Chondrocyte (in vitro differentiated cells): ENCODE measurements around the gene PTPN11. TPM values are rescaled to one million over a fixed set of nuclear protein-coding genes. Genes with fewer than 3 reads are reported as not detected.

Source experiments
- DNase-seq: peaks from one replicate; pipeline ENCODE4 v3.0.0; 2021; ENCODE audit warnings: mixed read lengths, low spot score
- H3K27ac Mint-ChIP-seq: one replicate; pipeline ENCODE4 v1.8.0; 2021; ENCODE audit warnings: mild to moderate bottlenecking, moderate library complexity, mixed read lengths; ENCODE audit not compliant: unreplicated experiment
- H3K27me3 Mint-ChIP-seq: 2 replicates; pipeline ENCODE4 v1.8.0; 2021; ENCODE audit warnings: low read depth, mixed read lengths
- H3K36me3 Mint-ChIP-seq: 2 replicates; pipeline ENCODE4 v1.8.0; 2021; ENCODE audit warnings: low read depth, mixed read lengths
- H3K4me1 Mint-ChIP-seq: 2 replicates; pipeline ENCODE4 v1.8.0; 2021; ENCODE audit warnings: low read depth, mild to moderate bottlenecking, mixed read lengths
- H3K4me3 Mint-ChIP-seq: one replicate; pipeline ENCODE4 v1.8.0; 2021; ENCODE audit warnings: mild to moderate bottlenecking, moderate library complexity, mixed read lengths; ENCODE audit not compliant: unreplicated experiment
- H3K9me3 Mint-ChIP-seq: 2 replicates; pipeline ENCODE4 v1.8.0; 2021; ENCODE audit warnings: low read depth, mixed read lengths
- total RNA-seq: library from RNA; stranded (reverse); gene quantifications from 3 replicates; pipeline ENCODE4 v1.2.1, GENCODE V29; 2021
- TF ChIP-seq, protein P1 (sequence below): fragments of 200-600 bp; sonication (generic); IDR thresholded peaks from 2 replicates; pipeline ENCODE4 v1.5.0; 2021; ENCODE audit warnings: antibody characterized with exemption, mild to moderate bottlenecking, moderate library complexity

The PTPN11 gene
- total RNA-seq, 1 donor from 2014 or later = 141 TPM

DNA sequence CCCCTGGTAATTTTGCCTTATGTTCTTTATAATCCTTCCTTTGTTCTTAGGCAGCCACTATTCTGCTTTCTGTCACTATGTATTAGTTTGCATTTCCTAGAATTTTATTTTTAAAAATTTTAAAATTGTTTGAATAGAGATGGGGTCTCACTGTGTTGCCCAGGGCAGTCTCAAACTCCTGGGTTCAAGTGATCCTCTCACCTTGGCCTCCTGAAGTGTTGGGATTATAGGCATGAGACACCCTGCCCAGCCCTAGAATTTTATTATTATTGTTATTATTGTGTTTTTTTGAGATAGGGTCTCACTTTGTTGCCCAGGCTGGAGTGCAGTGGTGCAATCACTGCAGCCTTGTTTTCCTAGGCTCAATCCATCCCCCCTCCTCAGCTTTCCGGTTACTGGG, 2.6 kb downstream of the PTPN11 start:
- TF ChIP-seq, protein P1, sequence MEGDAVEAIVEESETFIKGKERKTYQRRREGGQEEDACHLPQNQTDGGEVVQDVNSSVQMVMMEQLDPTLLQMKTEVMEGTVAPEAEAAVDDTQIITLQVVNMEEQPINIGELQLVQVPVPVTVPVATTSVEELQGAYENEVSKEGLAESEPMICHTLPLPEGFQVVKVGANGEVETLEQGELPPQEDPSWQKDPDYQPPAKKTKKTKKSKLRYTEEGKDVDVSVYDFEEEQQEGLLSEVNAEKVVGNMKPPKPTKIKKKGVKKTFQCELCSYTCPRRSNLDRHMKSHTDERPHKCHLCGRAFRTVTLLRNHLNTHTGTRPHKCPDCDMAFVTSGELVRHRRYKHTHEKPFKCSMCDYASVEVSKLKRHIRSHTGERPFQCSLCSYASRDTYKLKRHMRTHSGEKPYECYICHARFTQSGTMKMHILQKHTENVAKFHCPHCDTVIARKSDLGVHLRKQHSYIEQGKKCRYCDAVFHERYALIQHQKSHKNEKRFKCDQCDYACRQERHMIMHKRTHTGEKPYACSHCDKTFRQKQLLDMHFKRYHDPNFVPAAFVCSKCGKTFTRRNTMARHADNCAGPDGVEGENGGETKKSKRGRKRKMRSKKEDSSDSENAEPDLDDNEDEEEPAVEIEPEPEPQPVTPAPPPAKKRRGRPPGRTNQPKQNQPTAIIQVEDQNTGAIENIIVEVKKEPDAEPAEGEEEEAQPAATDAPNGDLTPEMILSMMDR = no peak
- Mint-ChIP-seq H3K4me3 (no peak overlapping the region), H3K27me3 (no peaks in the 10 kb centered on the region), H3K9me3 (no peaks in the 10 kb centered on the region), H3K36me3 (no peaks in the 10 kb centered on the region), H3K27ac (no peak overlapping the region), H3K4me1 (peaks cover 45% of the 10 kb centered on the region)
- DNase-seq = no peak

GRCh38 chr12:112422531-112422930, 3.8 kb downstream of the PTPN11 start:
- Mint-ChIP-seq H3K4me3 (no peak overlapping the region), H3K27ac (no peak overlapping the region)

GRCh38 chr12:112424126-112424525, 5.4 kb downstream of the PTPN11 start:
- peak overlapping the region; percentile 43 for H3K27ac Mint-ChIP-seq
- H3K36me3 Mint-ChIP-seq = no peaks in the 10 kb centered on the region
- no peak overlapping the region for H3K4me3 Mint-ChIP-seq
- H3K4me1 Mint-ChIP-seq = peaks cover 40% of the 10 kb centered on the region
- TF ChIP-seq, protein P1 = no peak
- no peak for DNase-seq
- H3K27me3 Mint-ChIP-seq = no peaks in the 10 kb centered on the region
- H3K9me3 Mint-ChIP-seq = no peaks in the 10 kb centered on the region

More at GRCh38 chr12:112422531-112422930, 3.8 kb downstream of the PTPN11 start:
- Mint-ChIP-seq H3K4me1 (peaks cover 45% of the 10 kb centered on the region), H3K9me3 (no peaks in the 10 kb centered on the region), H3K36me3 (no peaks in the 10 kb centered on the region), H3K27me3 (no peaks in the 10 kb centered on the region)
- no peak for DNase-seq
- TF ChIP-seq, protein P1 = no peak

- TF ChIP-seq, protein P1 = no peak
- H3K27me3 Mint-ChIP-seq = no peaks in the 10 kb centered on the region
- H3K4me3 Mint-ChIP-seq = no peak overlapping the region
- no peak for DNase-seq
- no peaks in the 10 kb centered on the region for H3K9me3 Mint-ChIP-seq
- H3K36me3 Mint-ChIP-seq = no peaks in the 10 kb centered on the region
- peaks cover 25% of the 10 kb centered on the region for H3K4me1 Mint-ChIP-seq
- H3K27ac Mint-ChIP-seq = no peak overlapping the region
Observed at GRCh38 chr12:112425582-112426382, 7.0 kb downstream of the PTPN11 start.

- no peak for DNase-seq
- H3K36me3 Mint-ChIP-seq = no peaks in the 10 kb centered on the region
- peaks cover 10% of the 10 kb centered on the region for H3K4me1 Mint-ChIP-seq
- TF ChIP-seq, protein P1 = no peak
- H3K27me3 Mint-ChIP-seq = no peaks in the 10 kb centered on the region
- no peak overlapping the region for H3K4me3 Mint-ChIP-seq
- H3K27ac Mint-ChIP-seq = no peak overlapping the region
- H3K9me3 Mint-ChIP-seq = no peaks in the 10 kb centered on the region
Observed at GRCh38 chr12:112427760-112428159, 9.0 kb downstream of the PTPN11 start.
